HG02970 (cell line): ENCODE results near the gene GPR25.
A peak's percentile ranks its signal among the peaks of the same experiment; 100 is the strongest.
"Not testable (repeated sequence)": the region's sequence is repeated elsewhere in the genome, so short reads cannot be mapped to it uniquely, and the experiment has no call there.

ENCODE experiments used
- ATAC-seq: cut with Tn5 transposase; IDR thresholded peaks from one replicate; pipeline ENCODE4 v1.9.1; 2021; ENCODE audit warnings: mild to moderate bottlenecking, moderate library complexity, moderate number of reproducible peaks; ENCODE audit not compliant: unreplicated experiment, low FRiP score

Gene GPR25

DNA sequence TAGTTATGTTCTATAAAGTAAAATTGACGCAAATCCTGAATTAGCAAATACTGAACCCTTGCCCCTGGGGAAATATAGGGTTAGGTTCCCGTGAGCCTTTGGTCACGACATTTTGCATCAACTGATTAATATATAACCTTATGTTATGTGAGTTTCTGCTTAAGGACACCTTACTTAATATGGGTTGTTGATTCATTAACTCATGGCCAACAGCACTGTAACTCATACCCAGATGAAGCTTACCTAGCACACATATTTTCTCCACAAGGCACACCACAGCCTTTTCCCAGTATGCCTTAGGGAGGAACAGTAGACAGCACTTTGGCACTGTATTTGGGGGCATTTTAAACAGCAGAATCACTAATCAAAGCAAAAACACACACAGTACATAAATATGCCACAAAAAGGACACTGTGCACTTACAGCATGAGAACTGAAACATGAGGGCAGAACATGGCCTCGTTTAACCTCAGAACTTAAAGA is 37.0 kb downstream of the GPR25 start:
- ATAC-seq = peak; percentile 43

DNA sequence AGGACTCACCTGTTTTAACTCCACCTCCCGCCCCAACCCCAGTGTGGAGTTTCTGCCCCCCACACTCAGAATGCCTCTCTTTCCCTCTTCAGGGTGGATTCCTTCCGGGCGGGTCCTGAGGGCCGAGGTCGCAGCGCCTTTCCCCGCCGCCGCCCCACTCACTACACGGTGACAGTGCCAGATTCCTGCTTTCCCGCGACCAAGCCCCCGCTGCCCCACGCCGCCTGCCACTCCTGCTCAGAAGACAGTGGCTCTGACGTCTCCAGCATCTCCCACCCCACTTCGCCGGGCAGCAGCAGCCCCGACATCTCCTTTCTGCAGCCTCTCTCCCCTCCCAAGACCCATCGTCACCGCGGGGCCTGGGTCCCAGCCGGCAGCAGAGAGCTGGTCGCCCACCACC is 38.6 kb downstream of the GPR25 start:
- no peak for ATAC-seq

DNA sequence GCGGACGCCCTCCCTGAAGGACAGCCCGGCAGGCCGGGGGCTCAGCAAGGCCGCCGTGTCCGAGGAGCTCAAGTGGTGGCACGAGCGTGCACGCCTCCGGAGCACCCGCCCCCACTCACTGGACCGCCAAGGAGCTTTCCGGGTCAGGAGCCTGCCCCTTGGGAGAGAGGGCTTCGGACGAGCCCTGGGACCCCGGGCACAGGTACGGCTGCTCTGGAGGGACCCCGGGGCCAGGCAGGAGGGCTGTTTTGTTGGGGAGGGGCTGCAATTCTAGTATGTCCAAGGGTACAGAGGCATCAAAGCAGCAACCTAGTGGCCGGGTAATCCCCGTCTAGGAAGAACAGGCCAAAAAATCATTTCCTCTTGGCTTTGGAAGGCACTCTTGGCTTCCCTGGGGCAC is 39.2 kb downstream of the GPR25 start:
- not testable (repeated sequence) for ATAC-seq

DNA sequence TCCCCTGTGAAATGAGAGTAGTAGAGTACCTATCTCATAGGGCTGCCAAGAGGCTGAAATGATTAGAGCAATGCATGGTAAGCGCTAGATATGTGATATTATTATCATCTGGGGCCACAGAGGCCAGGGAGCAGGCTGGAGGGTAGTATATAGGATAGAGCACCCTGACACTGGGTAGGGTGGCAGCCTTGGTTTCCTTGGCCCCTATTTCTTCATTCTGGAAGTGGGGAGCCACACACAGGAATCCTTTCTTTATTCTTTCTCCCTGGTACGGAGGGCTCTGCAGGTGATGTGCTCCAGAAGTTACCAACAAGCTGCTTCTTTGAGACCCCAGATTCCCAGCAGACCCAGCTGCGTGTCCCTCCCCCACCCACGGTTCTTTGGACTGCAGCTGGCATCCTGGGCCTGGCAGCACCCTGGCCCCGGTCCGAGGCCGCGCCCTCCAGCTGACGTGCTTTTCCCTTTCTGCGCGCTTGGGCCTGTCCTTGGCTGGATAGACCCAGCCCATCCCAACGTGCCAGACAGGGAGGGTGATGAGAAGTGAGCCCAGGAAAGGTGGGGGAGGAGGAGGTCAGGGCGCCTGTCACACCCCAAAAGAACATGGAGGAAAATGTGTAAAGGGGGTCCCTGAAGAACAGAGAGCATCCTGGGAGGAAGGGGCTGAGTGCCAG is 40.1 kb downstream of the GPR25 start:
- no peak for ATAC-seq

DNA sequence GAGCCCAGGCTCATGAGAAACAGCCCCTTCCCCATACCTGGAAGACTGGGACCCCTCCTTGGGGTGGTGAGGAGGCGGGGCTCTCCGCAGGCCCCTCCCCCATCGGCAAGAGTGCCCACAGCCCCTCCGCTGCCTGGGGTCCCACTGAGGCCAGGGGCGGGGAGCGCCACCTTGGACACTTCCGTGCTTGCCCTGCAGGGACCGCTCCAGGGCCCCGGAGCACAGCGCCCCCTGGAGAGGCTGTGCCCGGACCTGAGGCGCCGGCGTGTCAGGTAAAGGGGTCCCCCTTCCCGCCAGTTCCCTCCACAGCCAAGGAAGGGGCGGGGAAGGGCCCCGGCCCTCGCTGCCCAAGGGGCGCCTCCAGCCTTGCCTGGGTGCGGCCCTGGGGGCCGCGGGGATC is 43.4 kb downstream of the GPR25 start:
- ATAC-seq = no peak

DNA sequence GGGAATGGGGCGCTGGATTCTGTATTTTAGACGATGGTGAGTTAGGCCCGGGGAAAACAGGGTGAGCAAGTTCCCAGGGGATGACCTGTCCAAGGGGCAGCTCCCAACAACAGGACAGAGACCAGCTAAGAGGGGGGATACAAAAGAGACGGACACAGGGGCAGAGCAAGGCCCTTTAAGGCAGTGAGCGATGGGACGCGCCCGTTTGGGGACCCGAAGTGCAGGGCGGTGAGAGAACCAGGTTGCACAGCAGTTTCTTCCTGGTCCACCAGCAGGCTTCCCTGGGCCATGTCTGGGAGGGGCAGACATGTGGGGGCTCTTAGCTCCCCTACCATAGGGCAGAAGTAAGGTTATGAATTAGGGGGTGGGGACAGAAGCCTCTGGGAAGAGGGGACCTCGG is 43.9 kb downstream of the GPR25 start:
- no peak for ATAC-seq

DNA sequence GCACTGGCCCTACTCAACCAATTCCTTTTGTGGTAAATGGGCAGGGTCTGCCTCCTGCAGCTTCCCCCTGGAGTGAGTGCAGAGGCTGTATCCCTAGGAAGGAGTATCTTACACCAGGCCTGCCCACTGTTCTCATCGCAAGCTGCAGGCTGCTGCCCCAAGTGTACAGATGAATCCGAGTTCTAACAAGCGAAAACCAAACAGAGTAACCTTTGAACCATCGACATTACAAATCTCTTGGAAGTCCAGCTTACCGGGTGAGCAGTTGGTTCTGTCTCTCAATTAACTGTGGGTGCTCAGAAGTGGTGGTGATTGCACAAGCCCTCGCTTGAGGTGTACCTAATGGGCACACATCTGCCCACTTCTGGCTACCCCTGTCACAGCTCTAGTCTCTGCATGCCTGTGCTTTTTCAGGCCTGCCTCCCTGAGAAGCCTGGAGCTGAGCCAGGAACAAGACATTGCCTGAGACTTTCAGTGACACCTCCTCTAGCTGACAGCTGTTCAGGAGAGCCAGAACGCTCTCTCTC is 44.6 kb downstream of the GPR25 start:
- ATAC-seq = no peak

DNA sequence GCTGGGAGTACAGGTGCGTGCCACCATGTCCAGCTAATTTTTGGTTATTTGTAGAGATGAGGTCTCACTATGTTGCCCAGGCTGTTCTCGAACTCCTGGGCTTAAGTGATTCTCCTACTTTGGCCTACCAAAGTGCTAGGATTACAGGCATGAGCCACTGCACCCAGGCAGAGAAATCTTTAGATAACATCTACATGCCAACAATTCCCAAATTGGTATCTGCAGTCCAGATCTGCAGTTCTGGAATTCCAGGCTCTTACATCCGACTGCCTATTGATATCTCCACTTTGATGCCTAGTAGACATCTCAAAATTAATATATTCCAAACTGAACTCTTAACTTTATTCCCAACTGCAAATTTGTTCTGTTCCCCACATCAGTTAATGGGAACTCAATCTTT is 45.2 kb downstream of the GPR25 start:
- ATAC-seq = no peak

DNA sequence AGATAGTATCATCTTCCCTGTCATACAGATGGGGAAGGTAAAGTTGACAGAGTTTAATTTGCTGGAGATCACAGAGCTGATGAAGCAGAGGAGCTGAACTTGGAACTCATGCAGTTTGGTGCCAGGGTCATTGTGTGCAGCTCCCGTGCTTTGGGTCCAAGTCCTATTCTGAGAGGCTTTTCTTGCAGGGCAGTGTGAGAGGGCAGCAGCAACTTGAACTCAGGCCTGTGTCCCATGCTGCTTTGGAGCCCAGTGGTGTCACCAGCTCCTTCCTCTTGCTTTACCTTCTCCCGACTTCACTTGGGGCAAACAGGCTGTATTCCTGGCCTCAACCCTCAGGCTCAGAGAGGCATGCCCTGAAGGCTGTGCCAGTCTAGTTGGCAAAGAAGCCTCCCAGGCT is 46.6 kb downstream of the GPR25 start:
- ATAC-seq = no peak

DNA sequence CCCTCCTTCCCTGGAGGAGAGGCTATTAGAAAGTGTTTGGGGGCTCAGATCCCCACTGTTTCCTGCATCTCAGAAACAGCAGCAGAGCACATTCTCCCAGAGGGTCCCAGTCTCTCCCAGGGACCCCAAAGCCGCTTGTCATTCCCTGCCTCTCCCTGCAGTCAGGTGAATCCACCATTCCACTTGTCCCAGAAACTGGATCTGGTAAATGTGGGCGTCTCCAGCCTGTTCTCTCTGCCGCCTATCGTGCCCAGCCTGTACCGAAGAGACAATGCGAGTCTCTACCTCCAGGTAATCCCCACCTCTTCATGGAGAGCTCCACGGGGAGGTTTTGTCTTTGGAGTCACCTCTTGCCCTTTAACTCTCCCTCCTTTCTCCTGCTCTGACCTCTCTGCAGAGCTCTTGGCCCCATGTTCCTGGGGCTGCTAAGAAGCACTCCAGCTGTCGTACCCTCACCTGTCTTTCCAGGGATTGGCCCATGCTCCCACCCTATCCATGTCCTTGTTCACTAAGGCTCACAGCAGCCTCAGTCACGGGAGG is 48.9 kb downstream of the GPR25 start:
- no peak for ATAC-seq

DNA sequence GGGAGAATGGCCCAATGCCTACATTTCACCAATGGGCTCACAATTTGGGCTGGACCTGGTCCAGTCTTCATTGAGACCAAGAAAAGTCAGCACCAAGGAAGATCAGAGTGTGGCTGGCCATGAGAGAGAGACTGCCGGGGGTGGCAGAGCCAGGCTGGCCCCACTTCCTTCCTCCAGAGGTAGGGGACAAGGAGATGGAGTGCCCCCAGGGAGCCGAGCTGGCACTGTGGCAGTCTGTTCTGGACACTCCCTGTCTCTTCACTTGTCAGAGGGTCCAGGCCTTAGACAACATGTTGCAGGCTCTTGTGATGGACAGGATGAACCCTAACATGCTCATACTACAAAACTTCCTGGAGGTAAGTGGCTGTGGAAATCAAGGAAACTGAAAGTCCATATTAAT is 49.6 kb downstream of the GPR25 start:
- no peak for ATAC-seq

DNA sequence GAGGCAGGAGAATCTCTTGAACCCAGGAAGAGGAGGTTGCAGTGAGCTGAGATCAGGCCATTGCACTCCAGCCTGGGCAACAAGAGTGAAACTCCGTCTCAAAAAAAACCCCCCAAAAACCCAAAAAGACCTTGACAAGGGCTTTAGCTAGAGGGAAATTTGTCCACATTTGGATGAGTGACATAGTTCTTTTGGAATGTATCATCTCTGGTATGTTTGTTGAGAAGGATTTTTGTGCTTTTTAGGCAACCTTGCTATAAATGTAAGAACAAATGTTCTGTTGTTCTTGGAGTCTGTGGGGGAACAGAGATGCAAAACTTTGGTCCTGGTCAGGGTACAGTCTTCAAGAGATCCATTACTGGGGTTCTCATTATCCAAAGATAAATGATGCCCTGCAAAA is 50.8 kb downstream of the GPR25 start:
- no peak for ATAC-seq
